Neural progenitor cell (in vitro differentiated cells): ENCODE measurements around the gene OR2C1. TPM values are rescaled to one million over a fixed set of nuclear protein-coding genes. Genes with fewer than 3 reads are reported as not detected.

Experiments used
- DNase-seq: peaks from one replicate; pipeline ENCODE4 v3.0.0-alpha.2; 2016; ENCODE audit warnings: low spot score
- H2AFZ ChIP-seq: fragments of 200-600 bp; sonication (generic); replicated peaks from 2 replicates; pipeline ENCODE4 v1.6.1; 2016; ENCODE audit warnings: antibody characterized with exemption
- H3F3A ChIP-seq: fragments of 200-600 bp; sonication (generic); 2 replicates; pipeline ENCODE4 v1.6.1; 2016; ENCODE audit warnings: antibody characterized with exemption, low read depth
- H3K27ac ChIP-seq: fragments of 200-600 bp; sonication (generic); 2 replicates; pipeline ENCODE4 v1.5.1; 2016; ENCODE audit warnings: mild to moderate bottlenecking
- H3K27me3 ChIP-seq: fragments of 200-600 bp; sonication (generic); 2 replicates; pipeline ENCODE4 v1.6.1; 2016; ENCODE audit warnings: mild to moderate bottlenecking, moderate library complexity
- H3K36me3 ChIP-seq: fragments of 200-600 bp; sonication (generic); 2 replicates; pipeline ENCODE4 v1.5.1; 2016
- H3K4me1 ChIP-seq: fragments of 200-600 bp; sonication (generic); 2 replicates; pipeline ENCODE4 v1.6.1; 2016; ENCODE audit warnings: mixed run types
- H3K4me2 ChIP-seq: fragments of 200-600 bp; sonication (generic); 2 replicates; pipeline ENCODE4 v1.6.1; 2016
- H3K4me3 ChIP-seq: fragments of 200-600 bp; sonication (generic); 2 replicates; pipeline ENCODE4 v1.5.1; 2016
- H3K79me2 ChIP-seq: fragments of 200-600 bp; sonication (generic); 2 replicates; pipeline ENCODE4 v1.6.1; 2016; ENCODE audit warnings: low read depth
- H3K9ac ChIP-seq: fragments of 200-600 bp; sonication (generic); 2 replicates; pipeline ENCODE4 v1.6.1; 2016
- H3K9me3 ChIP-seq: fragments of 200-600 bp; sonication (generic); 2 replicates; pipeline ENCODE4 v1.5.1; 2016; ENCODE audit warnings: low read depth
- H4K20me1 ChIP-seq: fragments of 200-600 bp; sonication (generic); 2 replicates; pipeline ENCODE4 v1.6.1; 2016; ENCODE audit warnings: low read depth
- H3K27ac Mint-ChIP-seq: 3 replicates; pipeline ENCODE4 v1.8.0; 2021; ENCODE audit warnings: mixed read lengths
- H3K27me3 Mint-ChIP-seq: 2 replicates; pipeline ENCODE4 v1.8.0; 2022; ENCODE audit warnings: low read depth, mild to moderate bottlenecking, inconsistent platforms, moderate library complexity, mixed read lengths; ENCODE audit not compliant: insufficient read depth
- H3K36me3 Mint-ChIP-seq: 3 replicates; pipeline ENCODE4 v1.8.0; 2021; ENCODE audit warnings: mixed read lengths
- H3K4me1 Mint-ChIP-seq: 3 replicates; pipeline ENCODE4 v1.8.0; 2021; ENCODE audit warnings: mixed read lengths
- H3K4me3 Mint-ChIP-seq: 3 replicates; pipeline ENCODE4 v1.8.0; 2021; ENCODE audit warnings: mild to moderate bottlenecking, moderate library complexity, mixed read lengths
- H3K9me3 Mint-ChIP-seq: 3 replicates; pipeline ENCODE4 v1.8.0; 2020; ENCODE audit warnings: mixed read lengths
- EZH2 ChIP-seq: fragments of 200-600 bp; sonication (generic); IDR thresholded peaks from 2 replicates; pipeline ENCODE4 v1.6.1; 2017; ENCODE audit warnings: antibody characterized with exemption, mild to moderate bottlenecking, moderate library complexity
- EZH2phosphoT487 ChIP-seq: fragments of 200-600 bp; sonication (generic); IDR thresholded peaks from 2 replicates; pipeline ENCODE4 v1.6.1; 2017; ENCODE audit warnings: antibody characterized with exemption
- total RNA-seq: library from RNA; depleted of rRNA; stranded (reverse); fragments of >200 nt; gene quantifications from 2 replicates; pipeline ENCODE4 v1.2.3, GENCODE V29; 2015; ENCODE audit warnings: low replicate concordance
- TF ChIP-seq, protein P1 (sequence below): fragments of 200-600 bp; sonication (generic); IDR thresholded peaks from 2 replicates; pipeline ENCODE4 v1.5.1; 2017; ENCODE audit warnings: antibody characterized with exemption, mild to moderate bottlenecking

Gene OR2C1
- total RNA-seq, 1 donor from 2014 or later: not detected

DNA sequence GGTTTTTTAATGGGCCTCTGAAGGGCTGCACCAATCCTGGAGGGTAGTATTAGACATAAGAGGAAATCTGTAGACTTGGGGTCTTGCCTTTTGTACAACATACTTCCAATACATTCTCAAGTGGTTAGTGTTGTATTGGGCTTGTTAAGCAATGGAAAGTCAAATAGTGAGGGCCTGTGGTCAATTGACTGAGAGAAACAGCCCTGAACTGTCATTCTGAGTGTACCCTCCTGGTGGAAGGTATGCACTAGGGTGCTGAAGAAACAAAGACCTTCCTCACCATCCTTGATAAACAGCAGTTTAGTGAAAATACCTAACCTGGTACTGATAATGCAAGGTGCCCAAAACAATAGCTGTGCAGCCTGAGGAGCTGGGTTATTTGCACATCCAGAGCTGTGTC lies 22.2 kb downstream of the OR2C1 start:
- no peak overlapping the region for H3K27ac ChIP-seq
- H3K36me3 ChIP-seq: peaks cover 4% of the 10 kb centered on the region
- no peaks in the 10 kb centered on the region for H3K4me1 ChIP-seq
- no peak for TF ChIP-seq EZH2
- Mint-ChIP-seq H3K4me3 (no peak overlapping the region), H3K4me1 (no peaks in the 10 kb centered on the region), H3K27ac (no peak overlapping the region), H3K9me3 (peaks cover 53% of the 10 kb centered on the region), H3K27me3 (peaks cover 11% of the 10 kb centered on the region), H3K36me3 (peaks cover 35% of the 10 kb centered on the region)
- H2AFZ ChIP-seq: no peak overlapping the region
- H3K9ac ChIP-seq: no peak overlapping the region
- H3K9me3 ChIP-seq: peaks cover 22% of the 10 kb centered on the region
- H3K27me3 ChIP-seq: no peaks in the 10 kb centered on the region
- no peak overlapping the region for H3K4me3 ChIP-seq
- DNase-seq: no peak
- H3F3A ChIP-seq: no peaks in the 10 kb centered on the region
- H3K79me2 ChIP-seq: no peaks in the 10 kb centered on the region
- H3K4me2 ChIP-seq: no peak overlapping the region
- H4K20me1 ChIP-seq: no peaks in the 10 kb centered on the region

DNA sequence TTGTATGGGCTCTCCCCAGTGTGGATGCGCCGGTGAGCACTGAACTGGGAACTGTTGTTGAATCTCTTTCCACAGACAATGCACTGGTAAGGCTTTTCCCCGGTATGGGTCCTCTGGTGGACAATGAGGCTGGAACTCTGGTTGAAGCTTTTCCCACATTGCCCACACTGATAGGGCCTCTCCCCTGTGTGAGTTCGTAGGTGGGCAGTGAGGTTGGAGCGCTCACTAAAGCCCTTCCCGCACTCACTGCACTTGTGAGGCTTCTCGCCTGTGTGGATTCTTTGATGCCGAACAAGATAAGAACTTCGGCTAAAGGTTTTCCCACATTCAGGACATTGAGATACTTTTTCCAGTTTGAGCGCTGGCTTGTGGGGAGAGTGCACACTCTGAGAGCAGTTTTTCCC lies 27.4 kb downstream of the OR2C1 start:
- H3K36me3 Mint-ChIP-seq: peaks cover 72% of the 10 kb centered on the region
- Histone ChIP-seq H3K27me3 (no peaks in the 10 kb centered on the region), H4K20me1 (no peaks in the 10 kb centered on the region), H2AFZ (no peak overlapping the region), H3F3A (no peaks in the 10 kb centered on the region), H3K4me1 (no peaks in the 10 kb centered on the region), H3K4me3 (no peak overlapping the region), H3K9ac (no peak overlapping the region), H3K79me2 (no peaks in the 10 kb centered on the region), H3K27ac (no peak overlapping the region), H3K9me3 (peaks cover 35% of the 10 kb centered on the region), H3K36me3 (peaks cover 22% of the 10 kb centered on the region), H3K4me2 (no peak overlapping the region)
- no peak for DNase-seq
- no peaks in the 10 kb centered on the region for H3K4me1 Mint-ChIP-seq
- TF ChIP-seq, protein P1, sequence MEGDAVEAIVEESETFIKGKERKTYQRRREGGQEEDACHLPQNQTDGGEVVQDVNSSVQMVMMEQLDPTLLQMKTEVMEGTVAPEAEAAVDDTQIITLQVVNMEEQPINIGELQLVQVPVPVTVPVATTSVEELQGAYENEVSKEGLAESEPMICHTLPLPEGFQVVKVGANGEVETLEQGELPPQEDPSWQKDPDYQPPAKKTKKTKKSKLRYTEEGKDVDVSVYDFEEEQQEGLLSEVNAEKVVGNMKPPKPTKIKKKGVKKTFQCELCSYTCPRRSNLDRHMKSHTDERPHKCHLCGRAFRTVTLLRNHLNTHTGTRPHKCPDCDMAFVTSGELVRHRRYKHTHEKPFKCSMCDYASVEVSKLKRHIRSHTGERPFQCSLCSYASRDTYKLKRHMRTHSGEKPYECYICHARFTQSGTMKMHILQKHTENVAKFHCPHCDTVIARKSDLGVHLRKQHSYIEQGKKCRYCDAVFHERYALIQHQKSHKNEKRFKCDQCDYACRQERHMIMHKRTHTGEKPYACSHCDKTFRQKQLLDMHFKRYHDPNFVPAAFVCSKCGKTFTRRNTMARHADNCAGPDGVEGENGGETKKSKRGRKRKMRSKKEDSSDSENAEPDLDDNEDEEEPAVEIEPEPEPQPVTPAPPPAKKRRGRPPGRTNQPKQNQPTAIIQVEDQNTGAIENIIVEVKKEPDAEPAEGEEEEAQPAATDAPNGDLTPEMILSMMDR: no peak
- TF ChIP-seq EZH2phosphoT487: no peak
- no peak overlapping the region for H3K27ac Mint-ChIP-seq
- H3K4me3 Mint-ChIP-seq: no peak overlapping the region
- peaks cover 80% of the 10 kb centered on the region for H3K9me3 Mint-ChIP-seq
- peaks cover 3% of the 10 kb centered on the region for H3K27me3 Mint-ChIP-seq

DNA sequence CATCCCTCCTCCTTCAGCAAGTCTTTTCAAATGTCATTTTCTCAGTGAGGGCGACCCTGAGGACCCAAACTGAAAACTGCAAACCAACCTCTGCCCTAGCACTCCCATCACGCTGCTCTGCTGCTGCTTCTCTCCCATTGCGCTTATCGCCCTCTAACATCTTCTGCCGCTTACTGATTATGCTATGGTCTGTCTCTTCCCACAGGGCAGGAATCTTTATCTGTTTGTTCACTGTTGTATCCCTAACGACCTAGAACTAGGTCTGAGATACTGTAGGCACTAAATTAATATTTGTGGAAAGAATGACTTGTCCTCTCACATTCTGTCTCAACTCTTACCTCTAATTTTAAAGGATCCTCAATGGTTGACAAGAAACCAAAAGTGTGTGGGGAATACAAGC lies 32.6 kb downstream of the OR2C1 start:
- DNase-seq: no peak
- H3F3A ChIP-seq: no peaks in the 10 kb centered on the region
- H3K9me3 ChIP-seq: peaks cover 9% of the 10 kb centered on the region
- no peak overlapping the region for H3K27ac ChIP-seq
- no peaks in the 10 kb centered on the region for H4K20me1 ChIP-seq
- H3K9ac ChIP-seq: no peak overlapping the region
- H3K27ac Mint-ChIP-seq: no peak overlapping the region
- no peaks in the 10 kb centered on the region for H3K4me1 ChIP-seq
- H3K27me3 ChIP-seq: no peaks in the 10 kb centered on the region
- peaks cover 71% of the 10 kb centered on the region for H3K36me3 Mint-ChIP-seq
- peaks cover 57% of the 10 kb centered on the region for H3K9me3 Mint-ChIP-seq
- H3K4me3 ChIP-seq: no peak overlapping the region
- H3K27me3 Mint-ChIP-seq: peaks cover 3% of the 10 kb centered on the region
- peaks cover 27% of the 10 kb centered on the region for H3K36me3 ChIP-seq
- no peak for TF ChIP-seq EZH2phosphoT487
- no peak for TF ChIP-seq EZH2
- TF ChIP-seq, protein P1: no peak
- H3K4me3 Mint-ChIP-seq: no peak overlapping the region
- H3K4me1 Mint-ChIP-seq: no peaks in the 10 kb centered on the region
- peaks cover 5% of the 10 kb centered on the region for H3K79me2 ChIP-seq
- no peak overlapping the region for H3K4me2 ChIP-seq
- H2AFZ ChIP-seq: no peak overlapping the region

DNA sequence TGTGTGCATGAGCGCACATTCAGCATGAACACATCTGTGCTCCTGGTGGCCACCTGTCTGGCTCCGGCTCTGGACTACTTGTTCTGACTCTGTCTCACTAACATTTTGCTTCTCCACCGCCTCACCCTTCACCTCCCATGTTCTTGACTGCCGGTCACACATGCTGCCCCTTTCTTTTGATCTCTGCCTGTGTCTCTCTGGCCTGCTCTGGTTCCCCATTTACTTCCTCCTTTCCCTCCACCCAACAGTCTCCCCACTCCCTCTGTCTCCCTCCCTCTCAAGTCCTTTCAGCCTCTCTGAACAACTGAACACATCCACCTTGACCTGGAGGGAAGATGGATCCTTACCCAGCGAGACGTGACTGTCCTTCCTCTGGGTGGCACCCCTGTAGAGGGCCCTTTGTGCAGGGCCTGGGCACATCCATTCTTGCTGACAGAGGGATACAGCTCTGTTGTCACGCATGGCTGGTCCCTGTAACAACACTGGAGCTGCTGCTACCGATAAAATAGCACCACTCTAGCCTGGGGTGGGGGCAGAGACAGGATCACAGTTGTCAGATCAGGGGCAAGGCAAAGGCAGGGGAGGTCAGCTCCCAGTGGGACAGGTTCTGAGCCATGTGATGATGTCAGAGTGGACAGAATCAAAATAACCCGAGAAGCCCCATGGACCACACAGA lies 34.1 kb downstream of the OR2C1 start:
- Histone ChIP-seq H3K4me3 (no peak overlapping the region), H2AFZ (no peak overlapping the region), H3K27me3 (no peaks in the 10 kb centered on the region), H4K20me1 (no peaks in the 10 kb centered on the region), H3K4me2 (no peak overlapping the region), H3K4me1 (no peaks in the 10 kb centered on the region), H3K9me3 (no peaks in the 10 kb centered on the region), H3K27ac (no peak overlapping the region), H3K79me2 (peaks cover 5% of the 10 kb centered on the region), H3K9ac (no peak overlapping the region), H3F3A (no peaks in the 10 kb centered on the region), H3K36me3 (peaks cover 15% of the 10 kb centered on the region)
- Mint-ChIP-seq H3K27ac (no peak overlapping the region), H3K27me3 (peaks cover 3% of the 10 kb centered on the region), H3K4me1 (no peaks in the 10 kb centered on the region), H3K9me3 (peaks cover 52% of the 10 kb centered on the region), H3K4me3 (peak overlapping the region; percentile 21), H3K36me3 (peaks cover 70% of the 10 kb centered on the region)
- DNase-seq: no peak
- no peak for TF ChIP-seq EZH2phosphoT487
- TF ChIP-seq EZH2: no peak
- TF ChIP-seq, protein P1: no peak
